Upper lobe of left lung (tissue), 6 donors: ENCODE measurements around the gene NDUFA11. TPM values are rescaled to one million over a fixed set of nuclear protein-coding genes. Genes with fewer than 3 reads are reported as not detected.

Experiments
- ATAC-seq, 2 donors: fragments of 200-7000 bp; cut with Tn5 transposase; one replicate each; pipeline ENCODE4 v1.9.1; 2022; ENCODE audit warnings: mild to moderate bottlenecking in 2 of 2, moderate library complexity in 2 of 2; ENCODE audit not compliant: low FRiP score in 2 of 2
- DNase-seq, 2 donors: peaks; one replicate each; pipeline ENCODE4 v3.0.0-alpha.2; 2019 to 2020
- H3K27ac ChIP-seq, 4 donors: fragments of 200-600 bp; sonication (generic); one replicate each; pipeline ENCODE4 v1.5.1; 2016 to 2019
- H3K27me3 ChIP-seq, 4 donors: fragments of 200-600 bp; sonication (generic); one replicate each; pipeline ENCODE4 v1.5.1; 2017 to 2019
- H3K36me3 ChIP-seq, 4 donors: fragments of 200-600 bp; sonication (generic); one replicate each; pipeline ENCODE4 v1.5.1; 2016 to 2019
- H3K4me1 ChIP-seq, 4 donors: fragments of 200-600 bp; sonication (generic); one replicate each; pipeline ENCODE4 v1.5.1; 2018 to 2019
- H3K4me3 ChIP-seq, 4 donors: fragments of 200-600 bp; sonication (generic); one replicate each; pipeline ENCODE4 v1.5.1; 2017 to 2019; ENCODE audit warnings: mild to moderate bottlenecking in 2 of 4, moderate library complexity in 1 of 4
- H3K9me3 ChIP-seq, 4 donors: fragments of 200-600 bp; sonication (generic); one replicate each; pipeline ENCODE4 v1.5.1; 2018 to 2019
- CTCF ChIP-seq, 6 experiments: fragments of 450-650 bp in 4 of 6; fragments of 200-600 bp in 2 of 6; sonication (generic) in 2 of 6; IDR thresholded peaks; one replicate each; pipeline ENCODE4 v1.5.1; 2016 to 2019; ENCODE audit warnings: antibody characterized with exemption in 6 of 6
- EP300 ChIP-seq, 4 donors: sonication (generic); formaldehyde crosslinking; IDR thresholded peaks; one replicate each; pipeline ENCODE4 v1.5.1; 2017; ENCODE audit warnings: antibody characterized with exemption in 4 of 4, control low read depth in 2 of 4
- POLR2A ChIP-seq, 4 donors: fragments of 450-650 bp; IDR thresholded peaks; one replicate each; pipeline ENCODE4 v1.5.1; 2016 to 2017; ENCODE audit warnings: antibody characterized with exemption in 4 of 4, mild to moderate bottlenecking in 2 of 4
- POLR2AphosphoS5 ChIP-seq, 2 donors: sonication (generic); formaldehyde crosslinking; IDR thresholded peaks; one replicate each; pipeline ENCODE4 v1.5.1; 2017; ENCODE audit warnings: antibody characterized with exemption in 2 of 2
- WGBS, 2 donors: methylation state at CpG; one replicate each; pipeline ENCODE4 v1.1.5; 2017 to 2018; 5-methylcytosine and 5-hydroxymethylcytosine counted together
- total RNA-seq, 6 donors: library from RNA; depleted of rRNA in 4 of 6; stranded (reverse); fragments of >200 nt in 4 of 6; gene quantifications; one replicate each; pipeline versions ENCODE4 v1.1.0 to v1.2.1, GENCODE V29; 2016 to 2021
- donor health status: DM: no; HTN: no; CAD: no; lungs with moderate emphysema.
- donor health status: DM: no; HTN: yes; CAD: no; lungs with severe emphysema.

NDUFA11 gene
- total RNA-seq, 6 donors from 2014 or later = 87.3 to 238 (median 157) TPM

DNA sequence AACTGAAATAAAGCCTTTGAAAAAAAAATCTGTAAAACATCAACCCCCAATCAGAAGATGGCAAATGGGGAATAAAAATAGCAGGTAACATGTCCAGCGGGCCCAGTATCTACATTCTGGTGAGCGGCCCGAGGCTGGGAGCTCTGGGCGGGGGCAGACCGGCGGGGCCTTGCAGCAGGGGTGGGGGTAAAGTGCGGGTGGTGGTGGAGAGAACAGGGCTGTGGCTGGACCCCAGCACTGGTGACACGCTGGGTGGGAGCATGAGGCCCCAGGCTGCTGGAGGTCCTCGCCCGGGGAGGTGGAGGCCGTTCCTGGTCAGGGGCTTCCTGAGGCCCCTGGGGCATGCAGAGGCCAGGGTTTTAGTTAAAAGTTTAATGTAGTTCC is 12.2 kb upstream of the NDUFA11 start:
- H3K4me1 ChIP-seq = peaks cover 6 to 22% (median 20%) of the 10 kb centered on the region in 4 donors
- no peaks in the 10 kb centered on the region for H3K27me3 ChIP-seq
- DNase-seq (no peak), ATAC-seq (no peak)
- 85 to 88% methylated on average over 11 of the region's 11 CpGs for WGBS, 2 donors
- TF ChIP-seq POLR2A (IDR thresholded peaks at IDR 0.05) (no peak), CTCF (IDR thresholded peaks at IDR 0.05) (no peak)
- no peak overlapping the region for H3K27ac ChIP-seq
- peaks cover 0 to 69% (median 54%) of the 10 kb centered on the region in 4 donors for H3K36me3 ChIP-seq
- H3K9me3 ChIP-seq = no peaks in the 10 kb centered on the region
- peak overlapping the region in 1 of 4 donors; percentile 11 for H3K4me3 ChIP-seq

DNA sequence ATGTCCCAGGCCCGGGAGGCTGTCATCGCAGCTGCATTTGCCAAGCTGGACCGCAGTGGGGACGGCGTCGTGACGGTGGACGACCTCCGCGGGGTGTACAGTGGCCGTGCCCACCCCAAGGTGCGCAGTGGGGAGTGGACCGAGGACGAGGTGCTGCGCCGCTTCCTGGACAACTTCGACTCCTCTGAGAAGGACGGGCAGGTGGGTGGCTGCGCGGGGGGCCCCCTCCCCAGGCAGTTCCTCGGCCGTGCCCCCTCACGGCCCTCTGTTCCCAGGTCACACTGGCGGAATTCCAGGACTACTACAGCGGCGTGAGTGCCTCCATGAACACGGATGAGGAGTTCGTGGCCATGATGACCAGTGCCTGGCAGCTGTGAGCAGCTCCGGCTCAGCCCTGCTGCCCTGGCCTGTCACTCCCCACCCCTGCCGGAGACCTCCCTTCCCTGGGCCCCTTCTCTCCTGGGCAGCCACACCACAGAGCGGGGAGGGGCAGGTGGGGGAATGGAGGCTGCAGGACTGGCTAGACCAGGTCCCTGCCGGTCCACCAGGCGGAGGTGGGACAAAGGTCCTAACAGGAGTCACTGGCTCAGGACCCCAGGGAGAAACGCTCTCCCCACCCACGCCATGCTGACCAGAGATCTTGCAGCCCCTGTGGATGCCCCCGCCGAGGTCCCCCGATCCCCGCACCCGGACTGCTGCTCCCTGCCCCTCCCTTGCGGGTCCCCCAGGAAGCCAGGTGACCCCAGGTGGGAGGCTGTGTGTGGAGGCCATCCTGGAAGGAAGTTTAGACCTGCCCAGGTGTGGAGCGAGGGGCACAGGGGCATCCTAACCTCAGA is 11.6 kb upstream of the NDUFA11 start:
- WGBS, 2 donors = 70 to 82% methylated on average over 13 to 32 of the region's 42 CpGs
- H3K36me3 ChIP-seq = peaks cover 0 to 69% (median 49%) of the 10 kb centered on the region in 4 donors
- ATAC-seq (peak; percentile 3 to 69), DNase-seq (peak; percentile 55 to 77)
- H3K27me3 ChIP-seq = no peaks in the 10 kb centered on the region
- H3K27ac ChIP-seq = peak overlapping the region in 3 of 4 donors; percentile 23 to 63 (median 62)
- peak overlapping the region in 3 of 4 donors; percentile 11 to 17 (median 11) for H3K4me3 ChIP-seq
- H3K9me3 ChIP-seq = no peaks in the 10 kb centered on the region
- H3K4me1 ChIP-seq = peaks cover 6 to 22% (median 20%) of the 10 kb centered on the region in 4 donors
- TF ChIP-seq POLR2AphosphoS5 (IDR thresholded peaks at IDR 0.05) (no peak), POLR2A (IDR thresholded peaks at IDR 0.05) (no peak), EP300 (IDR thresholded peaks at IDR 0.05) (no peak), CTCF (IDR thresholded peaks at IDR 0.05) (no peak)

GRCh38 chr19:5914358-5914774 is 10.8 kb upstream of the NDUFA11 start:
- DNase-seq (peak in 1 of 2 donors; percentile 69), ATAC-seq (peak in 1 of 2 donors; percentile 36)
- peak overlapping the region; percentile 23 to 63 (median 53) for H3K27ac ChIP-seq
- peaks cover 6 to 22% (median 20%) of the 10 kb centered on the region in 4 donors for H3K4me1 ChIP-seq
- no peaks in the 10 kb centered on the region for H3K9me3 ChIP-seq
- TF ChIP-seq EP300 (IDR thresholded peaks at IDR 0.05) = no peak
- no peak for TF ChIP-seq CTCF (IDR thresholded peaks at IDR 0.05)
- TF ChIP-seq POLR2AphosphoS5 (IDR thresholded peaks at IDR 0.05) = no peak
- no peak for TF ChIP-seq POLR2A (IDR thresholded peaks at IDR 0.05)
- H3K4me3 ChIP-seq = peak overlapping the region in 2 of 4 donors; percentile 11 to 17
- 80 to 90% methylated on average over 2 to 16 of the region's 22 CpGs for WGBS, 2 donors
- H3K27me3 ChIP-seq = no peaks in the 10 kb centered on the region
- peaks cover 0 to 69% (median 50%) of the 10 kb centered on the region in 4 donors for H3K36me3 ChIP-seq

DNA sequence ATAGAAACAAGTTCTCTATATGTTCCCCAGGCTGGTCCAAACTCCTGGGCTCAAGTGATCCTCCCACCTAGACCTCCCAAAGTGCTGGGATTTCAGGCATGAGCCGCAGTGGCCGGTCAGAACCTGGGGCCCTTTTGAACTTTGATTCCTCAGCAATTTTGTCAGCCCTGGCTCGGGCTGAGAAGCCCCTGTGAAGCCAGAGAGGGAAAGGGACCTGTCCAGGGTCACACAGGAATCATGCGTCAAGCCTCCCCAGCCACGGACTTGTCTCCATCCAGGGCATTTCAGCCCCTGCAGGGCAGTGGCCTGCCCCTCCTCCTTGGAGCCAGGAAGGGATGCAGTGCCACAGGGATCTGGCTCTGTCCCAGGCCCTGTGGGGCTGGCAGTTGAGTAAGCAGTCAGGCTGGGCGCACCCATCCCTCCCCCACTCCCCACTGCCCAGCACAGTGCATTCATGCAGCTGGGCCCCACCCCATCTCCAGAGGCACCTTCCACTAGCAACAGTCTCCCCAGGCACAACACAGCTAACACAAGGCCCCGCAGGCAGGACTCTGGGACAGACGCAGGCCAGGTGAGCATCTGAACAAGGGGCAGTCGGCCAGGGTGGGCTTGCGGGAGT is 10.3 kb upstream of the NDUFA11 start, which contains the start of gene CAPS:
TSS of gene CAPS (plus strand) at position 516 of the 619 bp plus-strand sequence. CDS start 153 bp downstream, outside the sequence.
- WGBS, 2 donors = 70% methylated on average over 10 of the region's 10 CpGs; no CpG with 5 or more reads in 1 of the 2 donors
- Histone ChIP-seq H3K36me3 (peaks cover 4 to 69% (median 47%) of the 10 kb centered on the region in 4 donors), H3K9me3 (no peaks in the 10 kb centered on the region), H3K27me3 (no peaks in the 10 kb centered on the region), H3K27ac (peak within 1 kb of the TSS; percentile 23 to 63 (median 53)), H3K4me3 (peak within 1 kb of the TSS in 3 of 4 donors; percentile 11 to 17 (median 11)), H3K4me1 (peaks cover 6 to 22% (median 20%) of the 10 kb centered on the region in 4 donors)
- TF ChIP-seq POLR2A (IDR thresholded peaks at IDR 0.05) (peak in 1 of 4 donors; percentile 42), CTCF (IDR thresholded peaks at IDR 0.05) (no peak), EP300 (IDR thresholded peaks at IDR 0.05) (no peak), POLR2AphosphoS5 (IDR thresholded peaks at IDR 0.05) (peak; percentile 17 to 29)
- ATAC-seq = peak; percentile 65 to 84
- peak; percentile 56 to 89 for DNase-seq
